Astrocyte (in vitro differentiated cells and primary cell): ENCODE measurements around the gene PRRX1. TPM values are rescaled to one million over a fixed set of nuclear protein-coding genes. Genes with fewer than 3 reads are reported as not detected.

Experiments
- DNase-seq: peaks from one replicate; pipeline ENCODE4 v3.0.0-alpha.2; 2010; ENCODE audit warnings: low read depth
- FAIRE-seq: peaks from 2 replicates; lab custom pipeline; 2011; peaks lifted over from hg19 to GRCh38; lab: Jason Lieb, UNC
- H2AFZ ChIP-seq: 2 replicates; pipeline ENCODE4 v1.6.0; 2012; ENCODE audit warnings: low read depth, low read length, inconsistent platforms
- H3K27ac ChIP-seq: 2 replicates; pipeline ENCODE4 v1.5.1; 2011; ENCODE audit warnings: low read depth, low read length, inconsistent platforms
- H3K27me3 ChIP-seq: 2 replicates; pipeline ENCODE4 v1.6.0; 2011; ENCODE audit warnings: low read length, inconsistent platforms; ENCODE audit not compliant: insufficient read depth
- H3K36me3 ChIP-seq: 2 replicates; pipeline ENCODE4 v1.5.1; 2011; ENCODE audit warnings: low read length, inconsistent platforms; ENCODE audit not compliant: insufficient read depth
- H3K4me1 ChIP-seq: 2 replicates; pipeline ENCODE4 v1.5.1; 2011; ENCODE audit warnings: low read length, inconsistent platforms; ENCODE audit not compliant: insufficient read depth
- H3K4me2 ChIP-seq: 2 replicates; pipeline ENCODE4 v1.6.0; 2012; ENCODE audit warnings: low read length, inconsistent platforms
- H3K4me3 ChIP-seq: 2 replicates; pipeline ENCODE4 v1.5.1; 2011; ENCODE audit warnings: low read depth, mild to moderate bottlenecking, low read length, inconsistent platforms; ENCODE audit not compliant: insufficient read depth
- H3K79me2 ChIP-seq: 2 replicates; pipeline ENCODE4 v1.6.0; 2012; ENCODE audit warnings: mild to moderate bottlenecking, low read length, inconsistent platforms; ENCODE audit not compliant: insufficient read depth
- H3K9ac ChIP-seq: 2 replicates; pipeline ENCODE4 v1.6.0; 2012; ENCODE audit warnings: mild to moderate bottlenecking, low read length, inconsistent platforms
- H3K9me3 ChIP-seq: 2 replicates; pipeline ENCODE4 v1.5.1; 2012; ENCODE audit warnings: low read depth, mild to moderate bottlenecking, low read length, inconsistent platforms; ENCODE audit not compliant: insufficient read depth
- H4K20me1 ChIP-seq: 2 replicates; pipeline ENCODE4 v1.6.0; 2012; ENCODE audit warnings: low read length, inconsistent platforms; ENCODE audit not compliant: insufficient read depth
- H3K27ac Mint-ChIP-seq: one replicate; pipeline ENCODE4 v1.8.0; 2021; ENCODE audit warnings: mild to moderate bottlenecking, mixed read lengths; ENCODE audit not compliant: unreplicated experiment
- H3K27me3 Mint-ChIP-seq: one replicate; pipeline ENCODE4 v1.8.0; 2021; ENCODE audit warnings: low read depth, mixed read lengths; ENCODE audit not compliant: unreplicated experiment
- H3K36me3 Mint-ChIP-seq: one replicate; pipeline ENCODE4 v1.8.0; 2021; ENCODE audit warnings: low read depth, mixed read lengths; ENCODE audit not compliant: unreplicated experiment
- H3K4me1 Mint-ChIP-seq: one replicate; pipeline ENCODE4 v1.8.0; 2021; ENCODE audit warnings: low read depth, mixed read lengths; ENCODE audit not compliant: unreplicated experiment
- H3K4me3 Mint-ChIP-seq: one replicate; pipeline ENCODE4 v1.8.0; 2021; ENCODE audit warnings: mild to moderate bottlenecking, moderate library complexity, mixed read lengths; ENCODE audit not compliant: unreplicated experiment
- H3K9me3 Mint-ChIP-seq: one replicate; pipeline ENCODE4 v1.8.0; 2021; ENCODE audit warnings: mild to moderate bottlenecking, mixed read lengths; ENCODE audit not compliant: unreplicated experiment
- CTCF ChIP-seq: IDR thresholded peaks from 2 replicates; pipeline ENCODE4 v1.5.1; 2011; ENCODE audit warnings: low read depth, mild to moderate bottlenecking, inconsistent platforms, low read length, moderate library complexity; ENCODE audit not compliant: insufficient read depth
- EZH2 ChIP-seq: IDR thresholded peaks from 2 replicates; pipeline ENCODE4 v1.6.1; 2012; ENCODE audit warnings: mild to moderate bottlenecking, low read length, inconsistent platforms; ENCODE audit not compliant: insufficient read depth
- total RNA-seq: library from RNA; stranded (reverse); gene quantifications from 2 replicates; pipeline ENCODE4 v1.2.1, GENCODE V29; 2021

PRRX1 gene
- total RNA-seq, 1 donor from 2014 or later = 1.3 TPM

GRCh38 chr1:170674239-170674638 is 10.3 kb downstream of the PRRX1 start:
- Mint-ChIP-seq H3K9me3 (peaks cover 7% of the 10 kb centered on the region), H3K27ac (no peak overlapping the region), H3K4me1 (no peaks in the 10 kb centered on the region), H3K27me3 (peaks cover 49% of the 10 kb centered on the region), H3K4me3 (no peak overlapping the region), H3K36me3 (no peaks in the 10 kb centered on the region)
- Histone ChIP-seq H3K4me1 (peaks cover 12% of the 10 kb centered on the region), H3K36me3 (no peaks in the 10 kb centered on the region), H3K9me3 (no peaks in the 10 kb centered on the region), H3K4me2 (no peak overlapping the region), H3K79me2 (peaks cover 100% of the 10 kb centered on the region), H4K20me1 (peaks cover 7% of the 10 kb centered on the region), H2AFZ (no peak overlapping the region), H3K9ac (no peak overlapping the region), H3K4me3 (no peak overlapping the region), H3K27ac (no peak overlapping the region), H3K27me3 (no peaks in the 10 kb centered on the region)
- TF ChIP-seq EZH2 (no peak), CTCF (no peak)
- DNase-seq (no peak), FAIRE-seq (no peak)

GRCh38 chr1:170674986-170675385 is 11.1 kb downstream of the PRRX1 start:
- H3K27ac Mint-ChIP-seq = no peak overlapping the region
- DNase-seq (no peak), FAIRE-seq (no peak)
- Histone ChIP-seq H3K4me2 (no peak overlapping the region), H3K9ac (no peak overlapping the region), H2AFZ (no peak overlapping the region), H4K20me1 (peaks cover 7% of the 10 kb centered on the region), H3K27ac (peak overlapping the region; percentile 2), H3K4me1 (peaks cover 7% of the 10 kb centered on the region), H3K36me3 (no peaks in the 10 kb centered on the region), H3K9me3 (no peaks in the 10 kb centered on the region), H3K4me3 (no peak overlapping the region), H3K27me3 (no peaks in the 10 kb centered on the region), H3K79me2 (peaks cover 98% of the 10 kb centered on the region)
- peaks cover 3% of the 10 kb centered on the region for H3K9me3 Mint-ChIP-seq
- no peaks in the 10 kb centered on the region for H3K4me1 Mint-ChIP-seq
- TF ChIP-seq CTCF = no peak
- TF ChIP-seq EZH2 = no peak
- H3K36me3 Mint-ChIP-seq = no peaks in the 10 kb centered on the region
- H3K27me3 Mint-ChIP-seq = peaks cover 42% of the 10 kb centered on the region
- no peak overlapping the region for H3K4me3 Mint-ChIP-seq

- Histone ChIP-seq H3K36me3 (no peaks in the 10 kb centered on the region), H3K4me2 (no peak overlapping the region), H4K20me1 (peaks cover 7% of the 10 kb centered on the region), H3K4me3 (no peak overlapping the region), H3K9ac (no peak overlapping the region), H3K9me3 (no peaks in the 10 kb centered on the region), H3K27me3 (no peaks in the 10 kb centered on the region), H3K27ac (peak overlapping the region; percentile 32), H3K79me2 (peaks cover 98% of the 10 kb centered on the region), H3K4me1 (peaks cover 11% of the 10 kb centered on the region), H2AFZ (no peak overlapping the region)
- TF ChIP-seq CTCF (no peak), EZH2 (no peak)
- Mint-ChIP-seq H3K27ac (no peak overlapping the region), H3K27me3 (peaks cover 33% of the 10 kb centered on the region), H3K36me3 (no peaks in the 10 kb centered on the region), H3K4me1 (no peaks in the 10 kb centered on the region), H3K9me3 (peaks cover 3% of the 10 kb centered on the region), H3K4me3 (no peak overlapping the region)
- DNase-seq = no peak
- no peak for FAIRE-seq
Observed at GRCh38 chr1:170675865-170676264, 11.9 kb downstream of the PRRX1 start.
